ENCODE results near the gene ITGA11. TPM values are rescaled to one million over a fixed set of nuclear protein-coding genes. Genes with fewer than 3 reads are reported as not detected.

The ITGA11 gene
- total RNA-seq, 1 donor from 2014 or later = 7.1 TPM

- H3K36me3 ChIP-seq = no peaks in the 10 kb centered on the region
- H3K27me3 ChIP-seq = no peaks in the 10 kb centered on the region
- TF ChIP-seq, protein P1, sequence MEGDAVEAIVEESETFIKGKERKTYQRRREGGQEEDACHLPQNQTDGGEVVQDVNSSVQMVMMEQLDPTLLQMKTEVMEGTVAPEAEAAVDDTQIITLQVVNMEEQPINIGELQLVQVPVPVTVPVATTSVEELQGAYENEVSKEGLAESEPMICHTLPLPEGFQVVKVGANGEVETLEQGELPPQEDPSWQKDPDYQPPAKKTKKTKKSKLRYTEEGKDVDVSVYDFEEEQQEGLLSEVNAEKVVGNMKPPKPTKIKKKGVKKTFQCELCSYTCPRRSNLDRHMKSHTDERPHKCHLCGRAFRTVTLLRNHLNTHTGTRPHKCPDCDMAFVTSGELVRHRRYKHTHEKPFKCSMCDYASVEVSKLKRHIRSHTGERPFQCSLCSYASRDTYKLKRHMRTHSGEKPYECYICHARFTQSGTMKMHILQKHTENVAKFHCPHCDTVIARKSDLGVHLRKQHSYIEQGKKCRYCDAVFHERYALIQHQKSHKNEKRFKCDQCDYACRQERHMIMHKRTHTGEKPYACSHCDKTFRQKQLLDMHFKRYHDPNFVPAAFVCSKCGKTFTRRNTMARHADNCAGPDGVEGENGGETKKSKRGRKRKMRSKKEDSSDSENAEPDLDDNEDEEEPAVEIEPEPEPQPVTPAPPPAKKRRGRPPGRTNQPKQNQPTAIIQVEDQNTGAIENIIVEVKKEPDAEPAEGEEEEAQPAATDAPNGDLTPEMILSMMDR (IDR thresholded peaks at IDR 0.05) = no peak
- H3K4me1 ChIP-seq = no peaks in the 10 kb centered on the region
- H3K27ac ChIP-seq = no peak overlapping the region
- H3K9me3 ChIP-seq = no peaks in the 10 kb centered on the region
- H3K4me3 ChIP-seq = no peak overlapping the region
- ATAC-seq = no peak
- no peak for DNase-seq
- intact Hi-C loops (cut with DNase I) = no loop called here
Measured at GRCh38 chr15:68413363-68414205, 18.4 kb downstream of the ITGA11 start.

DNA sequence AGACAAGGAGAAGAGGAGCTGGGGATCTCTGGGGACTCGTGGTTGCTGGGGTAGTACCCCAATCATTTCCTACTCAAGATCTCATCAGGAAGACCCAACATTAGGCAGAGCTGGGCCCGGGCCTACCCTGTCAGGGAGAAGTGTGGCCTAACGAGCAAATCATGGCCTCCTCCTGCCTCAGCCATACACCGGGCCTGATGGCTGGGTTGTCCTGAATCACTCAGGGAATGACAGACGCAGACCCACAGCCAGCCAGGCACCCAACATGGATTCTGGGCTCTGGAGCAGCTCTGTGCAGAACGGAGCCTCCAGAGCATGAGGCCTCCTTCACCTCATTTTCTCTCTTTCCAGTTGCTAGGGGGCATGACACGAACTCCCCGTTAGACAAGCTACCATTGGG lies 19.7 kb downstream of the ITGA11 start:
- ATAC-seq (no peak), DNase-seq (no peak)
- Histone ChIP-seq H3K4me3 (no peak overlapping the region), H3K27ac (no peak overlapping the region), H3K36me3 (no peaks in the 10 kb centered on the region), H3K4me1 (no peaks in the 10 kb centered on the region), H3K9me3 (no peaks in the 10 kb centered on the region), H3K27me3 (no peaks in the 10 kb centered on the region)
- TF ChIP-seq, protein P1 (IDR thresholded peaks at IDR 0.05) = no peak
- intact Hi-C loops (cut with DNase I) = no loop called here

DNA sequence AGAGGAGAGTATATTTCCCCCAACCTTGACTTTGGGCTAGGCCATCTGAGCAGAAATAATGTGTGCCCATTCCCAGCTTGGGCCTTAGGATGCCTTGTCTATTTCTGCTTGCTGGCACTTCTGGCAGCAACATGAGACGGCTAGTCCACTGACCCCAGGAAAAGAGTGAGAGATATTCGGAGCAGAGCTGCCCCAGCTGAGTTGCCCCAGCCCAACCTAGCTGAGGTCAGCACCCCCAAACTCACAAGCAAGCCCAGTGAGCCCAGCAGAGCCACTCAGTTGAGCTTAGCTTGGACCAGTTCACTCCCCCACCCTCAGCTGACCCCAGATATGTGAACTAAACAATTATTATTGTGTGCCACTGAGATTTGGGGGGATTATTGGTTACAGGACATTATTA lies 20.2 kb downstream of the ITGA11 start:
- DNase-seq (no peak), ATAC-seq (no peak)
- Histone ChIP-seq H3K36me3 (no peaks in the 10 kb centered on the region), H3K4me3 (no peak overlapping the region), H3K27ac (no peak overlapping the region), H3K27me3 (no peaks in the 10 kb centered on the region), H3K4me1 (no peaks in the 10 kb centered on the region), H3K9me3 (no peaks in the 10 kb centered on the region)
- intact Hi-C loops (cut with DNase I) = no loop called here
- TF ChIP-seq, protein P1 (IDR thresholded peaks at IDR 0.05) = no peak

DNA sequence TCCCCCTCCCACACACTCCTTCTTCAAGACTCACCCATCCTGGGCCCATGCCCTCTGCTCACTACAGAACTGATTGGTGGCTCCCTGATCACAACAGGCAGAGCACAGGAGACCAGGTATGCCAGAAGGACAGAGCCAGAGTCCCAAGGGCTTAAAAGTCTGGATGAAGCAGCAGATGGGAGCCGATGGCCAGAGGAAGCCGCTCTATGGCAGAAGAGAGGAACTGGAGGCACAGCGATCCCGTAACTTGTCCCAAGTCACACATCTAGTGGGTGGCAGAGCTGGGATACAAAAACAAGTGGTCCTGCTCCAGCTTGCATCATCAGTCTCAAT lies 20.7 kb downstream of the ITGA11 start:
- no peaks in the 10 kb centered on the region for H3K9me3 ChIP-seq
- no peak for ATAC-seq
- intact Hi-C loops (cut with DNase I) = no loop called here
- no peak overlapping the region for H3K27ac ChIP-seq
- H3K4me3 ChIP-seq = no peak overlapping the region
- no peaks in the 10 kb centered on the region for H3K36me3 ChIP-seq
- no peak for DNase-seq
- TF ChIP-seq, protein P1 (IDR thresholded peaks at IDR 0.05) = no peak
- no peaks in the 10 kb centered on the region for H3K4me1 ChIP-seq
- H3K27me3 ChIP-seq = no peaks in the 10 kb centered on the region

DNA sequence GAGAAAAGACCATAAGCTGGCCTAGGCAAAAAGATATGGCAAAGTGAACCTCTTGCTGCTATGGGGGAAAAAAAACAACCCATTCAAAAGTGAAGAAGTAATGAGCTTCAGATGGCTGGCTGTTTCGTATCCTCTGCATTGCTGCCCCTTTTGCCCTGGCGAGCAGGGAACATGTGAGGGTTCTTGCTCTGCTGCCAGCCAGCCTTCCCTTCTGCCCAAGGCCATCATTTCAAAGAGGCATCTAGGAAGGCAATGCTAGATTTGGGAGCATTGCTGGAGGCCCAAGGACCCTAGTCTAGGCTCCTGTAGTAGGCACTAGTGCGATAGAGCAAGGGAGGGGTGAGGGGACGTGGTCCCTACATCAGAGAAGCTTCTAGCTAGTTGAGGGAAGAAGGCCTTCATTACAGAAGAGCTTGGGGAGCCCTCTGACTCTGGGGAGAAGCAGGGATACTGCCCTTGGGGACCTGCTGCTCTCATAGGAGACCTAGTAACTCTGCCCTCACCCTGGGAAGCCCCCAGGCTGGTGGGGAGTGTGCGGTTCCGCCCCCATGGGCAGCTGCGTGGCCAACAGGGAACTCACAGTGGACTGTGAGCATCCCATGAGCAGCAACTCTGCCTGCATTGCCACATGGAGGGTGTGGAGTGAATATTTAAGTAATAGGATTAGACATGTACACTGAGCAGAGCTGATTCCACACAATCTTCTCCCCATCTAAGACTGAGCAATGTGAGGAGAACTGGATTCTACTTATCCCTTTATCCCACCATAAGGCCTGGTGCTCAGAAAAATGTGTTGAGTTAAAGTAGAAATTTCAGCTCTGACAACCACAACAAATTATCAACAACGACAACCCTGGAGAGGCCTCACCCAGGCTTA lies 21.3 kb downstream of the ITGA11 start:
- TF ChIP-seq, protein P1 (IDR thresholded peaks at IDR 0.05) = no peak
- peak; percentile 6 for DNase-seq

More for the DNA sequence above, 21.3 kb downstream of the ITGA11 start:
- ATAC-seq = no peak
- Histone ChIP-seq H3K4me3 (no peak overlapping the region), H3K27ac (no peak overlapping the region), H3K4me1 (no peaks in the 10 kb centered on the region), H3K36me3 (no peaks in the 10 kb centered on the region), H3K27me3 (no peaks in the 10 kb centered on the region), H3K9me3 (no peaks in the 10 kb centered on the region)
- intact Hi-C loops (cut with DNase I) = no loop called here
